ENCODE measurements around the gene LKAAEAR1. TPM values are rescaled to one million over a fixed set of nuclear protein-coding genes. Genes with fewer than 3 reads are reported as not detected.
"Not testable (repeated sequence)": the region's sequence is repeated elsewhere in the genome, so short reads cannot be mapped to it uniquely, and the experiment has no call there.

LKAAEAR1 gene
- total RNA-seq, 4 donors from 2014 or later: not detected

GRCh38 chr20:64121586-64121985 is 37.4 kb upstream of the LKAAEAR1 start:
- DNase-seq (ENCODE audit: low spot score in 2 of 2): peak; percentile 16 to 26
- 81% methylated on average over 12 of the region's 12 CpGs for WGBS
- no peaks in the 10 kb centered on the region for H3K36me3 ChIP-seq

GRCh38 chr20:64119681-64120341 is 35.6 kb upstream of the LKAAEAR1 start:
- no peaks in the 10 kb centered on the region for H3K36me3 ChIP-seq
- TF ChIP-seq EP300 (IDR thresholded peaks at IDR 0.05) (no peak), POLR2A (IDR thresholded peaks at IDR 0.05) (no peak), CTCF (IDR thresholded peaks at IDR 0.05) (no peak), POLR2AphosphoS5 (IDR thresholded peaks at IDR 0.05) (no peak)
- H3K27ac ChIP-seq: no peak overlapping the region
- no peaks in the 10 kb centered on the region for H3K9me3 ChIP-seq
- peak overlapping the region; percentile 21 for H3K4me3 ChIP-seq
- DNase-seq (ENCODE audit: low spot score in 2 of 2): peak; percentile 33 to 60
- H3K4me1 ChIP-seq: peaks cover 8% of the 10 kb centered on the region
- H3K27me3 ChIP-seq: peaks cover 23% of the 10 kb centered on the region
- 68% methylated on average over 8 of the region's 14 CpGs for WGBS

More at GRCh38 chr20:64121586-64121985, 37.4 kb upstream of the LKAAEAR1 start:
- Histone ChIP-seq H3K4me1 (peaks cover 8% of the 10 kb centered on the region), H3K4me3 (no peak overlapping the region), H3K27me3 (peaks cover 27% of the 10 kb centered on the region), H3K9me3 (no peaks in the 10 kb centered on the region), H3K27ac (no peak overlapping the region)
- TF ChIP-seq POLR2AphosphoS5 (IDR thresholded peaks at IDR 0.05) (no peak), POLR2A (IDR thresholded peaks at IDR 0.05) (no peak), CTCF (IDR thresholded peaks at IDR 0.05) (no peak), EP300 (IDR thresholded peaks at IDR 0.05) (no peak)

GRCh38 chr20:64119301-64119680 is 35.1 kb upstream of the LKAAEAR1 start:
- TF ChIP-seq POLR2AphosphoS5 (IDR thresholded peaks at IDR 0.05) (no peak), EP300 (IDR thresholded peaks at IDR 0.05) (no peak), CTCF (IDR thresholded peaks at IDR 0.05) (no peak), POLR2A (IDR thresholded peaks at IDR 0.05) (no peak)
- Histone ChIP-seq H3K4me3 (no peak overlapping the region), H3K27ac (no peak overlapping the region), H3K9me3 (no peaks in the 10 kb centered on the region), H3K36me3 (no peaks in the 10 kb centered on the region), H3K27me3 (peaks cover 21% of the 10 kb centered on the region), H3K4me1 (peaks cover 8% of the 10 kb centered on the region)
- peak; percentile 36 to 67 for DNase-seq (ENCODE audit: low spot score in 2 of 2)
- WGBS: 67% methylated on average over 4 of the region's 8 CpGs

- not testable (repeated sequence) for H3K4me1 ChIP-seq, H3K27ac ChIP-seq, H3K4me3 ChIP-seq, H3K36me3 ChIP-seq, H3K9me3 ChIP-seq
- peak in 1 of 2 donors; percentile 23 for DNase-seq (ENCODE audit: low spot score in 2 of 2)
- WGBS: no CpG with 5 or more reads among the region's 6 CpGs
- H3K27me3 ChIP-seq: peaks cover 18% of the 10 kb centered on the region
Measured at GRCh38 chr20:64117432-64117777, 33.2 kb upstream of the LKAAEAR1 start.

GRCh38 chr20:64116541-64117431 is 32.6 kb upstream of the LKAAEAR1 start:
- TF ChIP-seq EP300 (IDR thresholded peaks at IDR 0.05) (no peak), POLR2A (IDR thresholded peaks at IDR 0.05) (no peak), POLR2AphosphoS5 (IDR thresholded peaks at IDR 0.05) (no peak), CTCF (IDR thresholded peaks at IDR 0.05) (no peak)

More at GRCh38 chr20:64116541-64117431, 32.6 kb upstream of the LKAAEAR1 start:
- Histone ChIP-seq H3K27me3 (peaks cover 11% of the 10 kb centered on the region), H3K4me3 (no peak overlapping the region), H3K36me3 (no peaks in the 10 kb centered on the region), H3K27ac (no peak overlapping the region), H3K9me3 (no peaks in the 10 kb centered on the region), H3K4me1 (peaks cover 8% of the 10 kb centered on the region)
- DNase-seq (ENCODE audit: low spot score in 2 of 2): peak; percentile 51 to 67
- 83% methylated on average over 12 of the region's 17 CpGs for WGBS
